Stimulated activated effector memory CD8-positive, alpha-beta T cell treated with anti-CD3 and anti-CD28 coated beads, Interleukin-12 subunit alpha, Interleukin-12 subunit beta, amount 100 ng/mL, for 72 hours (primary cell): Measurements from ENCODE around the gene ZC3H12D.
A peak's percentile ranks its signal among the peaks of the same experiment; 100 is the strongest.
"Not testable (repeated sequence)": the region's sequence is repeated elsewhere in the genome, so short reads cannot be mapped to it uniquely, and the experiment has no call there.

Experiments
- ATAC-seq: fragments of 150-1000 bp; cut with Tn5 transposase; 2 replicates; pipeline ENCODE4 v1.10.0; 2021
- DNase-seq, 2 donors: peaks; one replicate each; pipeline ENCODE4 v3.0.0; 2021 to 2022; ENCODE audit warnings: low spot score in 2 of 2
- H3K27ac Mint-ChIP-seq: one replicate; pipeline ENCODE4 v1.8.0; 2022; ENCODE audit warnings: mild to moderate bottlenecking, mixed read lengths
- H3K36me3 Mint-ChIP-seq: one replicate; pipeline ENCODE4 v1.8.0; 2022; ENCODE audit warnings: mild to moderate bottlenecking, mixed read lengths
- H3K4me1 Mint-ChIP-seq: one replicate; pipeline ENCODE4 v1.8.0; 2022; ENCODE audit warnings: mixed read lengths
- H3K4me3 Mint-ChIP-seq: one replicate; pipeline ENCODE4 v1.8.0; 2022; ENCODE audit warnings: mild to moderate bottlenecking, mixed read lengths
- H3K9me3 Mint-ChIP-seq: one replicate; pipeline ENCODE4 v1.8.0; 2022; ENCODE audit warnings: mixed read lengths

ZC3H12D gene

DNA sequence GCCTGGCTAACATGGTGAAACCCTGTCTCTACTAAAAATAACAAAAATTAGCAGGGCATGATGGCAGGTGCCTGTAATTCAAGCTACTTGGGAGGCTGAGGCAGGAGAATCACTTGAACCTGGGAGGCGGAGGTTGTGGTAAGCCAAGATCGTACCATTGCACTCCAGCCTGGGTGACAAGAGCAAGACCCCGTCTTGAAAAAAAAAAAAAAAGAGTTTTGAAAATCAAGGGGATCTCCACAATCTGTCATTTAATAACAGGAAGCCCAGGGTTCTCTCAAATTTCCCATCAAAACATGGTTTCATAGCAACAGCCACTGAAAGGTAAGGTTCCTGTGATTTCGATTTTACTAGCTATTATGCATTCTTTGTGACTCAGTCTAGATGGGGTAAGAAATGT lies 10.0 kb upstream of the ZC3H12D start:
- Mint-ChIP-seq H3K4me1 (peaks cover 67% of the 10 kb centered on the region), H3K4me3 (peak overlapping the region; percentile 64), H3K36me3 (peaks cover 28% of the 10 kb centered on the region), H3K27ac (peak overlapping the region; percentile 94)
- ATAC-seq: peak; percentile 95
- H3K9me3 Mint-ChIP-seq: not testable (repeated sequence)
- peak in 1 of 2 donors; percentile 80 for DNase-seq

DNA sequence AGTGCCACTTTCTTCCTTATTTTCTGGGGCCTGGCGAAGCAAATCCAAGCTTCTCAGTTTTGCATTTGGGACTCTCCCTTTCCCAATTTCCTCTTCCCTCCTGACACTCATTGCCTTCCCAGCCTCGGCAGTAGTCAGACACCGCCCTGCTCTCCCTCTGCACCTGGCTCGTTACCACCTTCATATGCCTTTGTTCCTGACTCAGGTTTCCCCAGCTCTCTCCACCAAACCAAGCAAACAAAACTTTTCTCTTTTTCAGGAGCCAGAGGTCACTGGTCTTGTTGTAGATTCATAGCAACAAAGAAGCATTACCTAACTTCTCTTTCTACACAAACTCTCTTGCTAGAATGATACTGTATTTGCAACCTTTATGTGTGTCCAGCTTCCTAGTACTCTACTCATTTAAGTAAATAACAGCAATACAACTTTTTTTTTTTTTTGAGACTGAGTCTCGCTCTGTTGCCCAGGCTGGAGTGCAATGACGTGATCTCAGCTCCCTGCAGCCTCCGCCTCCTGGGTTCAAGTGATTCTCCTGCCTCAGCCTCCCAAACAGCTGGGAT lies 9.0 kb upstream of the ZC3H12D start:
- H3K27ac Mint-ChIP-seq: peak overlapping the region; percentile 94
- H3K36me3 Mint-ChIP-seq: peaks cover 28% of the 10 kb centered on the region
- no peaks in the 10 kb centered on the region for H3K9me3 Mint-ChIP-seq
- ATAC-seq: no peak
- peak overlapping the region; percentile 6 for H3K4me3 Mint-ChIP-seq
- peaks cover 63% of the 10 kb centered on the region for H3K4me1 Mint-ChIP-seq
- no peak for DNase-seq

DNA sequence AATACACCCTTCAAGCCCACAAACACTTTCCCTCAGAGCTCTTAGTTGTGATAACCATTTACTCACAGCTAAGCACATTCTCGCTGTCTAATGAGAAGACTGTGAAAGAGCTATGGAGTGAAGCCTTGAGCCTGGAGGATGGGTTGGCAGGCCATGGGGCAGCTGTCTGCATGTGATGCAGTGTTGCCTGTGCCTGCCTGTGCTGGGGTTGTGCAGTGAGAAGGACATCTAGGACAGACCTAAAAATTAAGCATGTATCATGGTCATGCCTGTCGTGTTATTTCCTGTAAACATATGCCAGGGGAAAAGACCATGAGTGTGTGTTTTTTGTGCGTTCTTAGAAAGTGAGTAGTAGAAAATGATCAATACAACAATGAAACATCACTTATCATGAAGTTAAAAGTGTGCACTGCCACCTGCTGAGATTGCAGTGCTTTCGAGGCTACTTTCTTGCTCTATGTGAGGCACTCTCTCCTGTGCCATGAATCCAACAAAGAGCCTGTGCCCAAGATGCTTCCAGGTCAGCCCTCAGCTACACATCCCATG lies 8.1 kb upstream of the ZC3H12D start:
- H3K4me3 Mint-ChIP-seq: no peak overlapping the region
- DNase-seq: peak in 1 of 2 donors; percentile 55
- H3K27ac Mint-ChIP-seq: peak overlapping the region; percentile 94
- ATAC-seq: peak; percentile 33
- H3K4me1 Mint-ChIP-seq: peaks cover 59% of the 10 kb centered on the region
- peaks cover 24% of the 10 kb centered on the region for H3K36me3 Mint-ChIP-seq
- H3K9me3 Mint-ChIP-seq: no peaks in the 10 kb centered on the region

DNA sequence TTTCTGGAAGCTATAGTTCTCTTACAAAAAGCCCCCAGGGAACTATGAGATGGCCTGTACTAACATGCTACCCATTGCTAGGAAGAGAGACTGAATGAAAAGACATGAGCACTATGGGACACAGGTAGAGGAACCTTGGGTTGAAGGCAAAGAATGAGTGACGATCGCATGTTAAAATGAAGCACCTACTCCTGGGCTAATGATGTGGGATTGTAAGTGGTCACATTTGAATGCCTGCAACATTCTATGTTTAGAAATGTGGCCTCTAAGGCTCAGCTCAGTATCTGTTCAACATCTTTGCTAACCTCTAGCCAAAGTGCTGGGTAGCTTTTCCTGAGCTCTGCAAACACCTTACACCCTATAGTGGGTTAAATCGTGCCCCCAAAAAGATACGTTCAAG lies 5.2 kb upstream of the ZC3H12D start:
- Mint-ChIP-seq H3K27ac (peak overlapping the region; percentile 3), H3K36me3 (peaks cover 13% of the 10 kb centered on the region), H3K9me3 (no peaks in the 10 kb centered on the region), H3K4me1 (peaks cover 39% of the 10 kb centered on the region), H3K4me3 (no peak overlapping the region)
- ATAC-seq: no peak
- no peak for DNase-seq

DNA sequence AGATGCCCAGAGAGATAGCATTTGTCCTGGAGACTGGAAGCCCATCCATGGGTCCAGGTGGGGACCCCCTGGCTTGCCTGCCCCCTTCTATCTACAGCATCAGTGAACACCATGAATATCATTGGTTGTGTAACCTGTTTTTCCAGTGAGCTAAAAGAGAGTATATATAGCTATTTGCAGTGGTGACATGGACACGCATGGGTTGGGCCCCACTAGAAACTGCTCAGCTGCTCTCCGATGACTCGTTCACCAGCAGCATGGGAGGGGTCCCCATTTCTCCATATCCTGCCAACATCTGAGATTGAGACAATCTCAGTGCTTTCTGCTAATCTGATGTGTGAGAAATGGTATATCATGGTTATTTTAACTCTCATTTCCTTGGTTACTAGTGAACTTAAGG lies 4.0 kb upstream of the ZC3H12D start:
- peak overlapping the region; percentile 10 for H3K27ac Mint-ChIP-seq
- no peak overlapping the region for H3K4me3 Mint-ChIP-seq
- no peak for DNase-seq

DNA sequence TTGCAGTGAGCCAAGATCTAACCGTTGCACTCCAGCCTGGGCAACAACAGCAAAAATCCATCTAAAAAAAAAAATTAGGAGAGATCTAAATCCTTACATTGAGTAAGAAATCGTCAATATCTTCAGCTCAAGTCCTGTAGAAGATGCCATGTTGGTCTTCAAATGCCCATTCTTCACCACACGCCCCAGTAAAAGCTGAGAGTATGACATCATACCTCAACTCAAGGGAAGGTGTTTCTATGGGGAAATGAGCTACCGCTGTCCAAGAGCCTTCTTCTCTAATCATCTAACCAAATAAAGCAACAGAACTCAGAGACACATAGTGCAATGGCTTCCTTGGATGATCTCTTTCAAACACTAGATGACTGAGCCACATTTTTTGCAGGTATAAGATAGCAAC lies 2.5 kb upstream of the ZC3H12D start:
- Mint-ChIP-seq H3K4me1 (peaks cover 26% of the 10 kb centered on the region), H3K36me3 (peaks cover 33% of the 10 kb centered on the region), H3K4me3 (no peak overlapping the region), H3K27ac (peak overlapping the region; percentile 27), H3K9me3 (no peaks in the 10 kb centered on the region)
- DNase-seq: no peak
- no peak for ATAC-seq

More for the DNA sequence above, 4.0 kb upstream of the ZC3H12D start:
- H3K4me1 Mint-ChIP-seq: peaks cover 34% of the 10 kb centered on the region
- H3K36me3 Mint-ChIP-seq: peaks cover 18% of the 10 kb centered on the region
- H3K9me3 Mint-ChIP-seq: no peaks in the 10 kb centered on the region
- no peak for ATAC-seq

DNA sequence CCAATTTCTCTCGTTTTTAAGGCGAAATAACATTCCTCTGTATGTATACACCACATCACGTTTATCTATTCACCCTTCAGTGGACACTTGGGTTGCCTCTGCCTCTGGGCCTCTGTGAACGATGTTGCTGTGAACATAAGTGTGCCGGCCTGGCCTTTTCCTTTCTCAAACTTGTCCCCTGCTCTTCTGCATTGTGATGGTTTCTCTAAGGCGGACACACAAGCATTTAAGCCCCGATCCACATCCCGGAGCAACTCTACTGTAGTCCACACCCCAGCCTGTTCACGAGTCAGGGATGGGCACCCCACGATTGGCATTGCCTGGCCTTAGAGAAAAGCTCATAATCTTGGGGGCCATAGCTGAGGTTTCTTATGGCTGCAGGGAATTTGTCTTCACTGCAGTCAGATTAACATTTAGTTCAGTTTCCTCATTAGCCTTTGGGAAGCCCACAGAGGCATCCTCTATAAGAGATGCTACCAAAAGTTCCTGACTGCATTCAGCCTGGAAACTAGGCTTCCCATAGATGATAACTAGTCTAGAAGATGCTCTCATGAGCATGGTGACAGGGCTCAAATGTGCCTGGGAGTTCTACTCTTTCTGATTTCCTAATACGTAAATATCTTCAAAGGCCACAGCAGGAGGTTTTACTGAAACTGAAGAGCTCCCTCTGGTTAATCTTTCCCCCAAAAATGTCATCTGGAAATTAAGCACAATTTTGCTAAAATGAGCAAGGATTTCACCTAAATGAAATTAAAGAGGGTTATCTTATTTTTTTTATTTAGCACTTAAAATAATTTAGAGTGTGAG lies 762 bp downstream of the ZC3H12D start:
- Mint-ChIP-seq H3K27ac (peak overlapping the region; percentile 98), H3K4me3 (peak overlapping the region; percentile 93), H3K9me3 (no peaks in the 10 kb centered on the region), H3K4me1 (peaks cover 58% of the 10 kb centered on the region), H3K36me3 (peaks cover 66% of the 10 kb centered on the region)
- ATAC-seq (no peak), DNase-seq (no peak)

DNA sequence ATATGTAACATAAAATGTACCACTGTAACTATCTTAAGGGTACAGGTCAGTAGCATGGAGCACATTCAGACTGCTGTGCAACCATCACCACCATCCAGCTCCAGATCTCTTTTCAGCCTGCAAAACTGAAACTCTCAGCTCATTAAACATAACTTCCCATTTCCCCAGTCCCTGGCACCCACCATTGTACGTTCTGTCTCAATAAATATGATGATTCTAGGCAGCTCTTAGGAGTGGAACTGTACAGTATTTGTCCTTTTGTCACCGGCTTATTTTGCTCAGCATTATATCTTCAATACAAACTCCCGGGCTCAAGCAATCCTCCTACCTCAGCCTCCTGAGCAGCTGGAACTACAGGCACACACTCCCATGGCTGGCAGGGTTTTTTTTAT lies 1.5 kb downstream of the ZC3H12D start:
- peaks cover 73% of the 10 kb centered on the region for H3K36me3 Mint-ChIP-seq

DNA sequence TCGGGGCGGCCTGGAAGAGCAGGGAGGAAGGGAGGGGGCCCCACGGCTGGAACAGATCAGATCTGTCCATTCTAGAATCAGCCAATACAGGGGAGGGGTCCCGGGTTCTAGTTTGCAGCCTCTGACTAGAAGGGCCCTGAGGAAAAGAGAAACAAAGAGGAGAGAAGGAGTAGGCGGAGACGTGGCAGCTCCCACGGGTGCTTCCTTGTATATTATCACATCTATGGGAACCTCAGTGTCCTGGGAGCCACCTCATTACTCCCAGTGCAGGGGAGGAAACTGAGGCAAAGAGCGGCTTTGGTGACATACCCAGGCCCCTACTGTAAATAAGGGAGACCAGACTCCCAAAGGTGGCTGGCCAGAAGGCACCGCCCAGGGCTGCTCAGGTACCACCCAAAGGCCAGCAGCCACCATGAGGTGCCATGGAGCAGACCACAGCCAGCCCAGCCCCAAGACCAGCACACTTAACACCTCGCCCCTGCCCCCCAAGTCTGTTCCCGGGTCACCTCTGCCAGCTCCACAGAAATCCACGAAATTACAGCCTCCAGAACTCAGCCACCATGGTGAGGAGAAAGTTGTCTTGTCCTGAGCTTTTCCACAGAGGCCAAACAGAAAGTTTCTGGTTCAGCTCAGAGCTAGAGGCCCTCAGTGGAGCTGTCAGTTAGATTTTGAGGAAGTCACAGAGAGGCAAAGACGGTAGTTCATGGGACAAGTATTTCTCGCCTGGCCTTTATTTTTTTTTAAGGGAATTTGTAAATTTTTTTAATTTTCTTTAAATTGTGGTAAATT lies 2.1 kb downstream of the ZC3H12D start:
- DNase-seq (peak in 1 of 2 donors; percentile 69), ATAC-seq (no peak)
- Mint-ChIP-seq H3K36me3 (peaks cover 79% of the 10 kb centered on the region), H3K4me1 (peaks cover 58% of the 10 kb centered on the region), H3K4me3 (peak overlapping the region; percentile 93), H3K9me3 (no peaks in the 10 kb centered on the region), H3K27ac (peak overlapping the region; percentile 98)

More for the DNA sequence above, 1.5 kb downstream of the ZC3H12D start:
- DNase-seq: no peak
- Mint-ChIP-seq H3K27ac (peak overlapping the region; percentile 98), H3K9me3 (no peaks in the 10 kb centered on the region), H3K4me3 (peak overlapping the region; percentile 93), H3K4me1 (peaks cover 58% of the 10 kb centered on the region)
- ATAC-seq: no peak

DNA sequence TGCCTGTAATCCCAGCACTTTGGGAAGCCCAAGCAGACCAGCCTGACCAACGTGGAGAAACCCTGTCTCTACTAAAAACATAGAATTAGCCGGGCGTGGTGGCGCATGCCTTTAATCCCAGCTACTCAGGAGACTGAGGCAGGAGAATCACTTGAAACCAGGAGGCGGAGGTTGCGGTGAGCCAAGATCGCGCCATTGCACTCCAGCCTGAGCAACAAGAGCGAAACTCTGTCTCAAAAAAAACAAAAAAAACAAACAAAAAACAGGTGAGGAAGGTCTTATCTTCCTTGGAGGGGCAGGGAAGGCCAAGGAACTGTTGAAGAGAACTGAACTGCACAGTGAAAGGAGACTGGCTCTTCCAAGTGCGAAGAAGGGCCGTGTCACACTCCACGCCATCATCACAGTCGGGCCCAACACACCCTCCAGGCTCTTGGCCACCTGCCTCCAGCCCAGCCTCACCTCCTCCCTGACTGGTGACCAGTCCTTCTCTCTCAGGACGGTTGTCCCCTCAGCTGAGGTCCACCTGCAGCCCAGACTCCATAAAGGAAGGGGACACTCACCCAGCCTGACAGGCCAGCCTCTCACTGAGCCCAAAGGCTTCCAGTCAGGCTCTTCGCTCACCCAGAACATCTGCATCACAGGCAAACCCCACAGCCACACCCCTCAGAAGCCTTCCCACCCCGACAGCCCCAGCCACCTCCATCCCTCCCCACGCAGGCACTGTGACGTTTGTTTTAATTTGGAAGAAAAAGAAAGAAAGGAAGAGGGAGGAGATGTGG lies 4.1 kb downstream of the ZC3H12D start:
- ATAC-seq (peak; percentile 11), DNase-seq (no peak)
- Mint-ChIP-seq H3K27ac (peak overlapping the region; percentile 98), H3K36me3 (peaks cover 99% of the 10 kb centered on the region), H3K9me3 (no peaks in the 10 kb centered on the region), H3K4me1 (peaks cover 68% of the 10 kb centered on the region), H3K4me3 (peak overlapping the region; percentile 93)

DNA sequence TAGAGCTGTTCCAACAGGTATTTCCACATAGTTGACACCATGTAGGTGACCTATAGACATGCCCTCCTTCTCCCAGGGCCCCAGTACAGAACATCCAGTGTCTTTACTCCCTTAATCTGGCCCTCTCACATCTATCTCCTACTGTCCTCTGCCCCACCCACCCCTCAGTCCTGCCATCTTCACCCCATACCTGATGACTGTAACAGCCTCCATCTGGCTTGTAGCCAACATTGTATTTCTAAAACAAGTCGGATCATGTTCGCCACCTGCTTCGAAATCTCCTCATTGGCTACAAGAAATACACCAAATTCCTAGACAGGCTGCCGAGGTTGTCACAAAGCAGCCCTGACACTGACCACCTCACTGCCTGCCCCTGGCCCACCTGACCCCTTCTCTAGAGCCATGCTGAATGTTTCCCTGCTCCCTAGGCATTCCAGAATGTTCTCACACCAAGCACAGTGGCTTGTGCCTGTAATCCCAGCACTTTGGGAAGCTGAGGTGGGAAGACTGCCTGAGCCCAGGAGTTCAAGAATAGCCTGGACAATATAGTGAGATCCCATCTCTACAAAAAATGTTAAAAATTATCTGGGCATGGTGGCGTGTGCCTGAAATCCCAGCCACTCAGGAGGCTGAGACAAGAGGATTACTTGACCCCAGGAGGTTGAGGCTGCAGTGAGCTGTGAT lies 6.0 kb downstream of the ZC3H12D start:
- H3K9me3 Mint-ChIP-seq: no peaks in the 10 kb centered on the region
- no peak for DNase-seq
- ATAC-seq: no peak
- H3K4me3 Mint-ChIP-seq: peak overlapping the region; percentile 93
- peaks cover 56% of the 10 kb centered on the region for H3K4me1 Mint-ChIP-seq
- peak overlapping the region; percentile 98 for H3K27ac Mint-ChIP-seq
- H3K36me3 Mint-ChIP-seq: peaks cover 100% of the 10 kb centered on the region

DNA sequence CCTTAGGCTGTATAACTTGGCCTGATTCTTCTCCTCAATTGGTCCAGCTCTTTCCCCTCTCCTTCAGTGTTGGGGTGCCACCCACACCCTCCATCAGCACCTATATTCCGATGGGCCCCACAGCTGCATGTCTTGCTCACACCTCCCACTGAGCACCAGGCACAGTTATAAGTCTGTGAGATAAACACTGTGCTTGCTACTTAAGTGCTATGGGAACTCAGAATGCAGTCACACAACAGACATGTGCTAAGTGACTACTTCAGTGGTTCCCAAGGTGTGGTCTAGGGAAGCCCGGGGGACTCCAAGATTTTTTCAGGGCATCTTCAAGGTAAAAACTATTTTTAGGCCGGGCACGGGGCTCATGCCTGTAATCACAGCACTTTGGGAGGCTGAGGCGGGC lies 7.3 kb downstream of the ZC3H12D start:
- peak overlapping the region; percentile 31 for H3K4me3 Mint-ChIP-seq
- ATAC-seq (no peak), DNase-seq (no peak)
- H3K27ac Mint-ChIP-seq: peak overlapping the region; percentile 50
- H3K36me3 Mint-ChIP-seq: peaks cover 100% of the 10 kb centered on the region
- H3K9me3 Mint-ChIP-seq: no peaks in the 10 kb centered on the region
- H3K4me1 Mint-ChIP-seq: peaks cover 62% of the 10 kb centered on the region

DNA sequence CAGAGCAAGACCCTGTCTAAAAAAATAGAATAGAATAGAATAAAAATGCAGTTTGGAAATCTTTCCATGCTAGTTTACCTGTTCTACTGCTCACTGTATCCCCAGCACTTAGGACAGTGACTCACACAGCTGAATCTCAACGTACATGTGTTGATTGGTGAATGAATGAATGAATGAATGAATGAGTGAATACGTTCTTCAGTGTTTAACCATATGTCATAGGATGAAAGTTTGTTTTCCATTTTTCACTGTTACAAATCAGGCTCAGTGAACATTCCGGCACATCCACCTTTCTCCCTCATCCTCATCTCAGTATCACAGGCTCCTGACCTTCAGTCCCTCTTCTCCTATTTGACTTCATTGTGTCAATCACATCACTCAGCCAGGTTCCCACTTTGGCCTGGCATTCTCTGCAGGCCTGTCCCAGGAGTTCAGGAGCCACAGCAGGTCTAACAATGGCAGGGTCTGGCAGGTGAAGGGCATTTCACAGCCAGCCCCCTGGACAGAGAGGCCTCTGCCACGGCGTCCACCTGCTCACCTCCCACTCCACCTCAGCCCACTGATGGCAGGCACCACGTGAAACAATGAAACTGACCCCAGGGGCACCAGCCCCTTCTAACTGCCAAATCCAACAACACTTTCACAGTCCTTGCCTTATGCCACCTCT lies 7.9 kb downstream of the ZC3H12D start:
- Mint-ChIP-seq H3K4me1 (peaks cover 62% of the 10 kb centered on the region), H3K36me3 (peaks cover 100% of the 10 kb centered on the region), H3K27ac (peak overlapping the region; percentile 50), H3K9me3 (no peaks in the 10 kb centered on the region), H3K4me3 (peak overlapping the region; percentile 31)
- ATAC-seq: no peak
- DNase-seq: no peak
